HG03460 (cell line): Measurements from ENCODE around the gene SLC25A24.
A peak's percentile ranks its signal among the peaks of the same experiment; 100 is the strongest.
"Not testable (repeated sequence)": the region's sequence is repeated elsewhere in the genome, so short reads cannot be mapped to it uniquely, and the experiment has no call there.

Source experiments
- ATAC-seq: cut with Tn5 transposase; IDR thresholded peaks from one replicate; pipeline ENCODE4 v1.9.1; 2021; ENCODE audit not compliant: unreplicated experiment

Gene SLC25A24

DNA sequence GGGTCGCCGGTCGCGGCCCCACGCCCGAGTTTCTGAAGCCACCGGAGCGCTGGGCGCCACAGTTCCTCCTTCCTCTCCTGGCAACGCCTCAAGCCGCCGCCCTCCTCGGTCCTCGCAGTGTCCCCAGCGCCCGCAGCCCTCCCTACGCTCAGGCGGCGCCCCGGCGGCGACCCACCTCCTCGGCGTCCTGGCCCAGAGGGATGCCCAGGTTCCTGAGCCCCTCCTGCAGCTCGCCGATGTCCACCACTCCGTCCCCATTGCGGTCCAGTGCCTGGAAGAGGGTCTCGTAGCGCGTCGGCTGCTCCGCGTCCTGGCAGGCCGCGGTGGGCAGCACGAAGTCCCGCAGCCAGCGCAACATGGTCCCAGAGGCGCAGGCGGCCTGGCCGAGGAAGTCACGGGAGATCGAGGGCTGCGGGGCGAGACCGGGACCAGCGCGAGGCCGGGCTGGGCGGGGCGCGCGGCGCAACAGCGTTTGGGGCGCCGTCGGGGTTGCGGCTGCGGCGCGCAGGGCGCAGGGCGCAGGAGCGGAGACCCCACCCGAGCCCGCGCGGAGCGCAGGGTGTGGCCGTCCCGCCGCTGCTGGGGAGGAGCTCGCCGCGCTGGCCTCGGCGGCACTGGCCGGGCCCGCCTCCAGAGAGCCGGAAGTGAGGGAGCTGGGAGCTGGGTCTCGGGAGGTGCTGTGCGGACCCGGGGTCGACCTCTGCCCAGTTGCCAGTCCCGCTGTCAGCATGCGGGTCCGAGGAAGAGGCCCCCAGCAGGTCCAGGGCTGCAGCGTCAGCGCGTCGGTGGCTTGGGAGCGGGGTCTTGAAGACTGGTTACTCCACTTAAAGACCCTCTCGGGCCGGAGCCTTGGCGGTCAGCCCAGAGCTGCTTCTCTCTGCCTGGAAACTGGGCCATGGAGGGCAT is at the start of gene SLC25A24:
SLC25A24 (minus strand) TSS at position 563 of the 906 bp plus-strand sequence; CDS start at position 358, 205 bp downstream.
- ATAC-seq = peak; percentile 84

DNA sequence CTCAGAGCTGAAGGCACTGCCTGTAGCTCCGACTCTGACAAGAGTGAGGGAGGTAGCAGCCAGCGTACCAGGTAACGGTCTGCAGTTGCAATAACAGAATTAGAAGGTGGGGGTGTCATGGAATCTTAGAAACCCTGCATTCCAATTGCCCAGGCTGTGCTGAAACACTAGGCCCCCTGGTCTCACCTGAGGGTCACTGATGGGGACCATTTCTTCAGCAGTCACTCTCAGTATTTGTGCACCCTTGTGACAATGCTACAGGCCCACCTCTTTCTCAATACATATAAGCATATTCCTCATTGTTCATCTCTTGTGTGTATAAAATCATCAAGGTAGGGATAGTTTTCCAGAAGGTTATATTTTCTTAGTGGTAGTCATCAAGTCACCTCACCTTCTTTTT is 43.8 kb upstream of the SLC25A24 start, which contains the start of gene NBPF4:
NBPF4 (minus strand) TSS at position 101 of the 400 bp plus-strand sequence. CDS start 315 bp downstream, outside the sequence.
- not testable (repeated sequence) for ATAC-seq

DNA sequence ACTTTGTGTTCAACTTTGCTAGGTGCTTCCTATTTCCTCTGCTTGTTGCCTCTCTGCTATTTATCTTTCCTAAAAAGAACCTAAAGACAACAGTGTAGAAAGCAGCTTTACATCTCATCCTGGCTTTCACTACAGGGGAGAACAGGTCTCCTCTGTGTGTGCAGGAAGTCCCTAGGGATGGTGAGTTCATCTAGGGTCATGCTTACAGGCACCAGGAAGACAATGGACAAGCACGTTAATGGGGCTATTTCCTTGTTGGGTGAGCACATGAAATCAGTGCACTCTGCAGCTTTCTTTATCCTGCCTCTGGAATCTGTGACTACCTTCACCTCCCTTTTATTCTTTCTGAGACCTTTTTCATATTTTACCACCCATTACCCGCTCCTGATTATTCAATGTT is 39.3 kb upstream of the SLC25A24 start:
- not testable (repeated sequence) for ATAC-seq

DNA sequence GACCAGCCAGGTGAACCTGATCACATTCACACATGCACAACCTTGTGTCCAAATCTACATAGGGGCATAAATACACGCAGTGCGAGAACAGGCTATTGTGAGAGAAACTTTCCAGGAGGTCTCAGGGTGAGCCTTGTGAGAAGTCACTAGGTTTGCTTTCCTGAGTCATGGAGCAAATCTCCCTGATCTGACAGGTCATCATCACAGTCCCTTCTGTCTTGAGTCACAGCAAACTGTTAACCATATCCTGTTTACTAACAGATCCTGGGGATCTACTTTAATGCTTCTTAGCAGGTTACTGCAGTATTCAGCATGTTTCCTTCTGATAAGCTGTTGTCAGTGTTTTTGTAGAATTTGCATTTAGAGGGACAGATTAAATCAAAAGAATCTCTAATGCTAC is 35.2 kb upstream of the SLC25A24 start:
- ATAC-seq = not testable (repeated sequence)

DNA sequence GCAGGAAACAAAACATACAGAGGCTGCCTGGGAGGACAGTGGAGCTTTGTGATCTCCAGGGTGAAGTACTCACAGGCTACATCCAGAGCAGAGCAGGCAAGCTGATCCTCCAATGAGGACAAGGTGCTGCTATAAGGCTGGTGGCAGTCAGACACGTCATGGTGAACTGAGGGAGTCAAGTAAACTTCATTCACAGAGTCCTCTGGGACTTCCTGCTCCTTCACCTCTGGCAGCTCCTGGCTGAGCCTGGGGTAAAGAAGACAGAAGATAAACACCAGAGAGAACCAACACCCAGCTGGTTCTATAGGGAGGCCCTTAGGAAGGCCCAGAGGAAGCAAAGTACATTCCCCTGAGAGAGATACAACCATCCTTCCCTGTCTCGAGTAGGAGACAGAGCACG is 32.0 kb upstream of the SLC25A24 start:
- not testable (repeated sequence) for ATAC-seq

DNA sequence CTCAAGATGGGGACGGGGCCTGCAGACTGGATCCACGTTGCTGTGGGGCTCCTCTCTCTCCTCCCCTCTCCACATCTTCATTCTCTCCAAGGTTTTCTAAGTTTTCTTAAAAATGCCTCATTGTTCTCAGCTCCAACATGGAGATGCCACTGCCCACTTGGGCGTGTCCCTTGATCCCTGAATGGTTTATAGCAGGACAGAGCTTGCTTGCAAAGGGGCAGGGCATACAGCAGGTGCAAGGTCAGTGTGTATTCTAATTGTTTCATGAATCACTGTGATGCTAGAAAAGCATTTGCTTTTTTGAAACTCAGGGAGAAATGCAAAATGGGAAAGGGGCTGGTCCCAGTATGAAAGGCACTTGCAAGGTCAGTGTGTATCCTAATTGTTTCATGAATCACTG is 29.8 kb upstream of the SLC25A24 start:
- not testable (repeated sequence) for ATAC-seq

DNA sequence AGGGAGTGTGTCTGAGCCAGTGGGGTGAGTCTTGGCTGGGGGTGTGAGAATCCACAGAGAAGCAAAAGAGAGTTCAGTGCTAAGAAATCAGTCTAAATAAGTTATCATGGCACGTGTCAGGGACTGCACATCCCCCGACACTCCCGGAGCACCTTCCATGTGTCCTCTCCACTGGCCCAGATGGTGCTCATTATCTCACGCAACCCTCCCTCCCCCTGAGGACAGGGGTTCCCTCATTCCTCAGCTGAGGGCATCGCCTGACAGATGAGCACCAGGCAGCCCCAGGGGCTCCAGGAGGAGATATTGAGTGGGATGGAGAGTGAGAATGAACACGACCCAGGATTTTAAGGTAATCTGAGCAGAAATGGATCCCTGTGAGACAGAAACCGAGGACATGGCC is 27.6 kb upstream of the SLC25A24 start:
- not testable (repeated sequence) for ATAC-seq

DNA sequence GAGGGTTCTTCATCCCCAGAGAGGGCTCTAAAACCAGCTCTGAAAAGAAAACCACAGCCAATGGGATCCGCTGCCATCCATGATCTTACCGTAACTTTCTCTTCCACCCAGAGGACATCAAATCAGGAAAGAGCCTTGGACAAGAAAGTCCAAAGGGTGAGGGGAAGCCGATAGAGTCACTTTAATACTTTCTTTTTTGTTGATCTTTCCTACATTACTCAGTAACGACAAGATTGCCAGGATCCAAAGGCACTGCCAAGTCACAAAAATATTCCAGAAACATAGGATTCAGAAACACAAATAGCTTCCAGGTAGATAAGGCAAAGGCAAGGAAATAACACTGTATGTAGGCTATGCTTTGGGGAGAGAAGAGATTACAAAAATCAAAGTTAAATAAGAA is 26.7 kb upstream of the SLC25A24 start:
- not testable (repeated sequence) for ATAC-seq

DNA sequence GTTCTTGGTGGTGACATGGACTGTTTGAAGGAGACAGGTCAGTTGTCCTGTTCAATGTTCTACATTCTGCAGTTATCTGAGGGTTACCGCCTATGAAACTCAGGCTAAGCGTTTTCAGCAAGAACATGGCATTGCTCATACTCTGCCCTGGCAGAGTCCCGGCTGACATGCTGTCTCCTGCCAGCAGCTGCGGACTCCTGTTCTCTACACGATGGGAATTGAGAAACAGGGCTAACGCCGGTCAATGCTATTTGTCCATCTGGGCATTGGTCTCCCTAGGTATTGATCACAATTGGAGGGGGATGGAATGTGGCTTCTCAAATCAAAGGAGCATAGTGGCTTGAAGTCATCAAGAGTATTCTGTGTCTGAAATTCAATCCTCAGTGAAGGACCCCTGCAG is 23.1 kb upstream of the SLC25A24 start:
- ATAC-seq = not testable (repeated sequence)

DNA sequence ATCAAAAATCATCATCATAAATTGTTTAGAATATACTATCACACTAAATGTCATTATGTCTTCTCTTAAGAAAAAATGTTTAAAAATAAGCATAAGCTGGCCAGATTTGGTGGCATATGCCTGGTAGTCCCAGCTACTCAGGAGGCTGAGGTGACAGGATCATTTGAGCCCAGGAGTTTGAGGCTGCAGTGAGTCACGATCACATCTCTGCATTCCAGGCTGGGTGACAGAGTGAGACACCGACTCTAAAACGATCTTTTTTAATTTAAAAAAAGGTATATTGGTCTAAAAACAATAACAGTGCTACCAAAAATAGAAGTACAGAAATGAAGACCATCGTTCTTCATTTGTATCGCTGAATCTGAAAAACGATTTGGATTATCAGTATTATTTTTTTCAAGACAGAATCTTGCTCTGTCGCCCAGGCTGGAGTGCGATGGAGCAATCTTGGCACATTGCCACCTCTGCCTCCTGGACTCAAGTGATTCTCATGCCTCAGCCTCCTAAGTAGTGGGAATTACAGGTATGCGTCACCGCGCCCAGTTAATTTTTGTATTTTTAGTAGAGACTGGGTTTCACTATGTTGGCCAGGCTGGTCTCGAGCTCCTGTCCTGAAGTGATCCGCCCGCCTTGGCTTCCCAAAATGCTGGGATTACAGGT is 17.5 kb upstream of the SLC25A24 start:
- not testable (repeated sequence) for ATAC-seq

DNA sequence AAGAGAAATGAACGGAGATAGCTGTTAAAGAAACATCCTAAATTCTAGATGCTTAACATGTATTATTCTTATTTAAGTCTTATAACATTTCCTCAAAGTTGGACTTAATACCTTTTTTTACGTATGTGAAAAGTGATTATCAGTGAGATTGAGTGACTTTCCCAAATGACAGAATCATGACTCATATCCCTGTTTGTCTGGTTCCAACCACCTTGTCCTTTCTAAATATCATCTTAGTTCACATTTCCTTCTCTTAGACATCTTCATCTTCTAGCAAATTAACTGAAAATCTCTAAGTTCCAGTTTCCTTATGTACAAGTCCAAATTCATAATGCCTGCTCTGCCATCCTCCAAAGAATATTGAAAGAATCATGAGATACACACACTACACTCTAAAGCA is 16.9 kb upstream of the SLC25A24 start:
- not testable (repeated sequence) for ATAC-seq

DNA sequence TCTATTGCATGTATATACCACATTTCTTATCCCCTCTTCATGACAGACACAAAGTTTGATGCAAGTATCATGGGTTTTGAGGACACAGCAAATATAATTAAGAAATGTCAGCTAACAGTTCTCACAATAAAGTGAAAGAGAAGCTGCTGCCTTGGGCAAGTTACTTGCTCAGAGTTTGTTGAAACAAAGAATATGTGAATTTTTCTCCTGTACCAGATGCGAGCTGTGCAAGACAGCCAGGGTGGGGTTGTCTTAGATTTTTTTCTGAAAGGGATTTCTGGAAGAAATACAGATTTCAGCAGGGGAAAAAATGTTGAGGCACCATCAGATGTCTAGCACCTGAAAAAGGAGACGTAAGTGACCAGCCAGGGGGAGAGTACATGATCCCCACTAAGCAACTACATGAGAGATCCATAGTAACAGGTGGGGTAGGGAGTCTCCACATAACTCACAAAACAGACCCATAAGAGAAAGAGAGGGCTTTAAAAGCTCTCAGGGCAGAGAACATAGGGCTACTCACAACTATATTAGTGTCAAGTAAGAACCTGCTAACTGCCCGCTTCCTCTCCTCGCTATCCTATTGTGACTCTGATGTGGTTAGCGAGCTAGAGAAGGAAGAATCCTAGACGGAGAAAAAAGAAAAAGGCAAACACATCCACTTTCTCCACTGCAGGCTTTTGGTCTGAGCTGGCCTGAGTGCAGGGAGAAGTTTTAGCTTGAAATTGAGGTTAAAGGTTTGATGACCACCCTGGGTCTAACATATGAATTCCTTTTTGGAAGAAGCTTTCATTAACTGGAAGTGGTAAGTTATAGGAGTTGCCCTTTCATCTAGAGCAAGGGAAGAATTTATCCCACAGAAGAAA is 16.1 kb upstream of the SLC25A24 start:
- ATAC-seq = not testable (repeated sequence)

DNA sequence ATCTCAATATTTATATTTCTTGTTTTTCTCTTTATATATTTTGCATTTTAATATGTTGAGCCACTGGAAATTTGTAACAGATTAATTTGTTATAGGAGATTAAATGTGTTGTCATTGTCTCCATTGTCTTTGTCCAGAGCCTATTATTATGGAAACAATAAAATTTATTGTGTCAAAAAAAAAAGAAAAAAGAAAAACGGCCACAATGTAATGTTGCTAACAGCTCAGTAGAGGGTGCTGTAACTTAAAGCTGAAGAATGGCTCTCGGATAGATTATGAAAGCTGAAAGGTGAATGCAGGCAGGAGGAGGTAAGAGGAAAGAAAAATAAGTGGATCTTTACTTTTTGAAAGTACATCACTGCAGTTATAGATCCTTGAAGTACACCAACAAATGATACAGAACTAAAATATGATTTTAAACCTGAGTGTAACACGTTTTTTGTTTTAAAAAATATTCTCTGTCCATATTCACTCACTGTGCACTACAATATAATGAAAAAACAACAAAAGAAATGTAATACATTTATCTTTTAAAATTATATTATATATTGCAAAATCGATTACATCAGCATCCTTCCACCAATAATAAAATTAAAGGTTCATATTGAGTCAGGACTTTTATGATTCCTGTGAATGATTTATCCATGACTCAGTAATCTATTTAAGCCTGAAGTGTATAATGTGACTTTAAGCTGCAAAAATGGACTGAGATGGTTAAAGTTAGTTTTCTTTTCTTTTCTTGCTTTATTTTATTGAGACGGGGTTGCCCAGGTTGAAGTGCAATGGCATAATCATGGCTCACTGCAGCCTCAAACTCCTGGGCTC is 14.7 kb upstream of the SLC25A24 start:
- not testable (repeated sequence) for ATAC-seq

DNA sequence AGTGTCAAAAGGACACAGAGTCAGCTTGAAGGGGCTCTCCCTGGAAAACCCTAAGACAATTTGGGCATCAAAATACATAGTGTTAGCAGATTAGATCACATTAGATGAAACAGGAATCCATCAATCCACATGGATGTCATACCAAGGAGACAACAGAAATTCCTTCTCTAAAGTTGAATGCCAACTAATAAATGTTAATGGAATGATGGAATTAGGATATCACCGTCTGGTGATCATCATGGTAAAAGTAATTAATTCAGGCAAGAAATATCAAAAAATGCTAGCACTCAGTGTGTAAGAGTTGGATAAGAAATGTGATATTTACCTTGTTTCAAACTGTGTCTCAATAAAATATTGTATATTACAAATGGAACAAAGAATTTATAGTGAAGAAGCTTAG is 10.9 kb upstream of the SLC25A24 start:
- ATAC-seq = no peak

DNA sequence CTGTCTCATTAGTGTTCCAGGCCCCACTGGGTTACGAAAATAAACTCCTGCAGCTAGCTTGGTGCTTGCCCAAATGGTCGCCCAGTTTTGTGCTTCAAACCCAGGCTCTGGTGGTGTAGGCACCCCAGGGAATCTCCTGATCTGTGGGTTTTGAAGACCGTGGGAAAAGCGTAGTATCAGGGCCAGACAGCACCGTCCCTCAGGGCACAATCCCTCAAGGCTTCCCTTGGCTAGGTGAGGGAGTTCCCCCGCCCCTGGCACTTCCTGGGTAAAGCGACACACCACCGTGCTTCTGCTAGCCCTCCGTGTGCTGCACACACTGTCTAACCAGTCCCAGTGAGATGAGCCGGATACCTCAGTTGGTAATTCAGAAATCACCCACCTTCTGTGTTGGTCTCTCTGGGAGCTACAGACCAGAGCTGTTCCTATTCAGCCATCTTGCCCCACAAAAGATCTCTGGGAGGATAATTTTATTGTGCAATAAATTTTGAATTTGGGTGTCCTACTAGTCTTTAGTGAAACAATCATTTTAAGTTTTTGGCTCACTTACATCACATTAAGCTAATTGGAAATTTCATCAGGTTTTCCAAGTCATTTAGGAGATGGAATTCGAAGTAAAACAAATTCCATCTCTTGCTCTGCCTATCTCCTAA is 9.4 kb upstream of the SLC25A24 start:
- no peak for ATAC-seq

DNA sequence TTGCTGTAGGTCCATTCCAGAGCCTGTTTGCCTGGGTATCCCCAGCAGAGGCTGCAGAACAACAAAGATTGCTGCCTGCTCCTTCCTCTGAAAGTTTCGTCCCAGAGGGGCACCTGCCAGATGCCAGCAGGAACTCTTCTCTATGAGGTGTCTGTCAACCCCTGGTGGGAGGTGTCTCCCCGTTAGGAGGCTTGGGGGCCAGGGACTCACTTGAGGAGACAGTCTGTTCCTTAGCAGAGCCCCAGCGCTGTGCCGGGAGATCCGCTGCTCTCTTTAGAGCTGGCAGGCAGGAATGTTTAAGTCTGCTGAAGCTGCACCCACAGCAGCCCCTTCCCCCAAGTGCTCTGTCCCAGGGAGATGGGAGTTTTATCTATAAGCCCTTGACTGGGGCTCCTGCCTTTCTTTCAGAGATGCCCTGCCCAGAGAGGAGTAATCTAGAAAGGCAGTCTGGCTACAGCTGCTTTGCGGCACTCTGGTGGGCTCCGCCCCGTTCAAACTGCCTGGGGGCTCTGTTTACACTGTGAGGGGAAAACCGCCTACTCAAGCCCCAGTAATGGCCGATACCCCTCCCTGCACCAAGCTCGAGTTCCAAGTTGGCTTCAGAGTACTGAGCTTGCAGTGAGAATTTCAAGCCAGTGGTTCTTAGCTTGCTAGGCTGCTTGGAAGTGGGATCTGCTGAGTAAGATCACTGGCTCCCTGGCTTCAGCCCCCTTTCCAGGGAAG is 8.7 kb upstream of the SLC25A24 start:
- ATAC-seq = no peak

DNA sequence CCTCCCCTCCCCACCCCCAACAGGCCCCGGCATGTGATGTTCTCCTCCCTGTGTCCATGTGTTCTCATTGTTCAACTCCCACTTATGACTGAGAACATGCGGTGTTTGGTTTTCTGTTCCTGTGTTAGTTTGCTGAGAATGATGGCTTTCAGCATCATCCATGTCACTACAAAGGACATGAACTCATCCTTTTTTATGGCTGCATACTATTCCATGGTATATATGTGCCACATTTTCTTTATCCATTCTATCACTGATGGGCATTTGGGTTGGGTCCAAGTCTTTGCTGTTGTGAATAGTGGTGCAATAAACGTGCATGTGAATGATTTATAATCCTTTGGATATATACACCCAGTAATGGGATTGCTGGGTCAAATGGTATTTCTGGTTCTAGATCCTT is 3.4 kb upstream of the SLC25A24 start:
- not testable (repeated sequence) for ATAC-seq

DNA sequence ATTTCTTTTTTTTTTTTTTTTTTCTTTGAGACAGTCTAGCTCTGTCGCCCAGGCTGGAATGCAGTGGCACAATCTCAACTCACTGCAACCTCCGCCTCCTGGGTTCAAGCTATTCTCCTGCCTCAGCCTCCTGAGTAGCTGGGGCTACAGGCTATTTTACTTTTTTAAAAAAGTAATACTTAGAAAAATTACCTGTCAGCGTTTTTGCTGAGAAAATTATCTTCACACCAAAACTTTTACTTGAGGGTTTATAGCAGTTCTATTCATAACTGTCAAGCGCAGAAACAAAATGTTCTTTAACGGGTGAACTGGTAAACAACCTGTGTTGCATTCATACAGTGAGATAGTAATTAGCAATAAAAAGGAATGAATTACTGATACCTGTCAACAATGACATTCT is 1.5 kb upstream of the SLC25A24 start:
- no peak for ATAC-seq

DNA sequence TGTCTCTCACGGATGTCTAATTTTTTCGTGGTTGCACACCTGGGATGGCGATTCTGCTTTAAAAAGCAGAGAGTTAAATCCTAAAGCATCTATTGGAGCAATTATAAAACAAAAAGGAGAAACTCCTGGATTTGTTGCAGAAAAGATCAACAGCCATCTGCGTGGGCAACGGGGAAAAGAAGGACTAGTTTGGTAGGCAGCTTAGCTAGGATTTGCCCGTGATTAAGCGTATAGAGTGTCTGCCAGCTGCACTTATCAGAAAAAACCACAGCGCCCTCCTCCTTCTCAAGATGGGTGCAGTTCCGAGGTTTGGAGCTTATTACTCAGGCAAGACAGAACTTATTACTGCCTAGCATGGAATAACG is 526 bp upstream of the SLC25A24 start:
- ATAC-seq = no peak
